Measurements from ENCODE around the gene SLX9.

- no peak for TF ChIP-seq POLR2A (IDR thresholded peaks at IDR 0.05)
- TF ChIP-seq CTCF (IDR thresholded peaks at IDR 0.05): no peak
These were observed 45.0 kb upstream of the SLX9 start for GRCh38 chr21:44894687-44895302.

Measured in breast epithelium (tissue), 3 donors.